Activated T-cell treated with anti-CD3 and anti-CD28 coated beads, Interleukin-2, amount 50 U/mL, for 72 hours (primary cell): ENCODE data around the gene FIP1L1. TPM values are rescaled to one million over a fixed set of nuclear protein-coding genes. Genes with fewer than 3 reads are reported as not detected.
"Not testable (repeated sequence)": the region's sequence is repeated elsewhere in the genome, so short reads cannot be mapped to it uniquely, and the experiment has no call there.

ENCODE experiments used
- ATAC-seq, 2 donors: fragments of 150-1000 bp; cut with Tn5 transposase; replicated peaks in 1 of 2; 2 replicates each; pipeline ENCODE4 v1.10.0; 2021; ENCODE audit warnings: moderate library complexity in 2 of 2, mild to moderate bottlenecking in 1 of 2
- DNase-seq, 2 donors: peaks; one replicate each; pipeline ENCODE4 v3.0.0; 2021 to 2022; ENCODE audit warnings: mixed read lengths in 1 of 2
- H3K27ac Mint-ChIP-seq: one replicate; pipeline ENCODE4 v1.8.0; 2022; ENCODE audit warnings: mild to moderate bottlenecking, moderate library complexity, mixed read lengths
- H3K27me3 Mint-ChIP-seq: one replicate; pipeline ENCODE4 v1.8.0; 2022; ENCODE audit warnings: low read depth, mixed read lengths
- H3K36me3 Mint-ChIP-seq, 2 donors: one replicate each; pipeline ENCODE4 v1.8.0; 2022; ENCODE audit warnings: mixed read lengths in 2 of 2, mild to moderate bottlenecking in 1 of 2; ENCODE audit not compliant: insufficient read depth in 2 of 2
- H3K4me1 Mint-ChIP-seq: one replicate; pipeline ENCODE4 v1.8.0; 2022; ENCODE audit warnings: low read depth, mixed read lengths
- H3K4me3 Mint-ChIP-seq, 2 donors: one replicate each; pipeline ENCODE4 v1.8.0; 2022; ENCODE audit warnings: mild to moderate bottlenecking in 2 of 2, mixed read lengths in 2 of 2, moderate library complexity in 2 of 2
- H3K9me3 Mint-ChIP-seq, 2 donors: one replicate each; pipeline ENCODE4 v1.8.0; 2022; ENCODE audit warnings: mixed read lengths in 2 of 2
- total RNA-seq, 2 donors: library from RNA; stranded (reverse); gene quantifications; one replicate each; pipeline ENCODE4 v1.2.3, GENCODE V29; 2022

Gene FIP1L1
- total RNA-seq, 2 donors from 2014 or later: 116 to 139 TPM

DNA sequence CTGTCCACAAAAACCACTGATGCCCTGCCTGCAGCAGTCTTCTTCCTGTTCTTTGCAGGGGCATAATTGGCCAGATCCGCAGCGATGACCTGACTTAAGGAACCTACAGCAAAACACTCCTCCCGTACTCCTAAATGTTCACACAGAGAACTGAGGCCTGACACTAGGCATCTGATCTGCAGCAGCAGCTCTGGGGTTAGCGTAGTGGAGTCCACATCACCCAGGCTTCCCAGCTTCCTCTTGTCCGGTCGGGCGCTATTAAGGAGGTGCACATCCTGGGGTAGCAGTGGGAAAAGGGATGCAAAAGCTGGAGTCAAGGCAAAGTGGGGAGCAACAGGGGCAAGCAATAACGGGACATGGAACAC is 12.3 kb upstream of the FIP1L1 start:
- Mint-ChIP-seq H3K4me1 (peaks cover 71% of the 10 kb centered on the region), H3K9me3 (peaks cover 0 to 3% of the 10 kb centered on the region in 2 donors), H3K27me3 (peaks cover 5% of the 10 kb centered on the region), H3K36me3 (peaks cover 2 to 8% of the 10 kb centered on the region in 2 donors), H3K4me3 (peak overlapping the region; percentile 93 to 99), H3K27ac (peak overlapping the region; percentile 99)
- ATAC-seq (peak in 1 of 2 donors; percentile 9), DNase-seq (peak; percentile 8 to 10)

DNA sequence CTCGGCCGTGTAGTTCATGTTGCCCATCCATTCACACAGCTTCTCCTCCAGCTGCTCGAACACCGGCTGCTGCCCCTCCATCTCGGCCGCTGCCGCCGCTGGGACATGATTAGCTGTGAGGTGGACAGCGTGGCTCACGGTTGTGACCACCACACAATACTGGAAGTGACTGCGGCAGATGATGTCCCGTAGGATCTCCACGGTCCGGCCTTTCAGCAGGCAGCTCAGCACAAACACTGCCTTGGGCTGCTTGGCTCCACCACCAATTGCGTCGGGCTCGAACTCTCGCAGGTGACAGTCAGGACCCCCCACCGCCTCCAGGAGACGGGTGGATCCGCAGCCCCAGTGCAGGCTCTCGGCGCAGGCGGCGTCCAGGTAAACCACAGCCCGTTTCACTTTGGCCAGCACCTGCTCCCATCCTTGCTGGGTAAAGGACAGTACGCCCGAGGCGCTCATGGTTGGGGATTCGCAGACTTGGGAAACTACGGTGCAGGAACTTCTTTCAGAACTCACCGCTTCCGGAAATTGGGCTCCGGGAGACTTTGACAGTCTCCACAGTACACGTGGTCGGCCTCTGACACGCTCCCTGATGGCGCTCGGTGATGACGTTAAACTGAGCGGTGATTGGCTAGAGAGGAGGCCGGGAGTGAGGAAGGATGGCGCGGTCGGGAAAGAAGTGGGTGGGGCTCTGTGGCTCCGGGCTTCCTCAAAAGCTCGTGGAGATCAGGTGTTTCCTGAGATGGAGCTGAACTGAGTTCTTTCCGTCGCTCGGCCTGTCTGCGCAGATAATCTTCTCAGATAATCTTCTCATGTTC is 11.7 kb upstream of the FIP1L1 start, which contains the start of gene SCFD2:
TSS of gene SCFD2 (minus strand) at position 576 of the 815 bp plus-strand sequence.
- Mint-ChIP-seq H3K4me3 (peak within 1 kb of the TSS; percentile 93 to 99), H3K4me1 (peaks cover 65% of the 10 kb centered on the region), H3K36me3 (peaks cover 2 to 8% of the 10 kb centered on the region in 2 donors), H3K27ac (peak within 1 kb of the TSS; percentile 99), H3K27me3 (peaks cover 6% of the 10 kb centered on the region), H3K9me3 (peaks cover 0 to 3% of the 10 kb centered on the region in 2 donors)
- peak; percentile 99 to 100 for ATAC-seq
- DNase-seq: peak; percentile 95

DNA sequence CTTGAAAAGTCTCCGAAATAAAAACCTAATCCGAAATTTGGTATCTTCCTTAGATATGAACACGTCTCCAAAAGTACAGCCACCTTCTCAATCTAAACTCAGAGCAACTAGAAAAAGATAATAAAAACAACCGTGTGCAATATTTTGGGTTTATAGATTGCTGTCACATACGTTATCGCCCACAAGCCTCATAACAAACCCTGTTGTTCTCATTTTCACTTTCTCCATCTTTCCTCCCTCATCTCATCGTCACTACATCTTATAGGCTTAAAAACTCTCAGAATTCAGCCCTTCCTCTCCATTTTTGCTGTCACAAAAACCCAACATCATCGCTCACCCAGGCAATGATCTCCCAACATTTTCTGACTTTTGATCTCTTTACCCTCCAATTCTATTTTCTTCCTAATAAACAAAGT is 11.1 kb upstream of the FIP1L1 start:
- peaks cover 6% of the 10 kb centered on the region for H3K27me3 Mint-ChIP-seq
- DNase-seq (no peak), ATAC-seq (peak; percentile 32 to 57)
- peak overlapping the region; percentile 93 to 99 for H3K4me3 Mint-ChIP-seq
- H3K36me3 Mint-ChIP-seq: peaks cover 2 to 8% of the 10 kb centered on the region in 2 donors
- peaks cover 0 to 3% of the 10 kb centered on the region in 2 donors for H3K9me3 Mint-ChIP-seq
- H3K4me1 Mint-ChIP-seq: peaks cover 59% of the 10 kb centered on the region
- H3K27ac Mint-ChIP-seq: peak overlapping the region; percentile 99

DNA sequence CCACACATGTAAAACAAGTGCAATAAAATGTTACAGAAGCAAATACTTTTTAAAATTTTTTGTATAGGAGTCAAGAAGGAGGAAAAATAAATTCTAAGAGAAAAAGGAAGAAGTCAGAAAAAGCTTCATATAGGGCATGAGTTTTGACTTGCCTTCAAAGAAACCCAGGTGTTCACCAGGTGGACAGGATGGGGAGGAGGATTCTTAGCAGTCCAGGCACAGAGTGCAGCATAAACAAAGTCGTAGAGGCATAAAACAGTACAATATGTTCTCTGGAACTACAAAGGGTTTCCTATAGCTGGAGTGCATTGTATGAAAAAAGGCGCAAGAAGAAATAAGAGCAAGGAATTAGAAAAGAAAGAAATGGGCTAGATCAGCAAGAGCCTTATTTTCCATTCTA is 9.7 kb upstream of the FIP1L1 start:
- H3K4me1 Mint-ChIP-seq: peaks cover 47% of the 10 kb centered on the region
- H3K36me3 Mint-ChIP-seq: peaks cover 0 to 8% of the 10 kb centered on the region in 2 donors
- ATAC-seq: no peak
- H3K27me3 Mint-ChIP-seq: peaks cover 6% of the 10 kb centered on the region
- DNase-seq: no peak
- peaks cover 0 to 3% of the 10 kb centered on the region in 2 donors for H3K9me3 Mint-ChIP-seq
- H3K4me3 Mint-ChIP-seq: no peak overlapping the region
- no peak overlapping the region for H3K27ac Mint-ChIP-seq

DNA sequence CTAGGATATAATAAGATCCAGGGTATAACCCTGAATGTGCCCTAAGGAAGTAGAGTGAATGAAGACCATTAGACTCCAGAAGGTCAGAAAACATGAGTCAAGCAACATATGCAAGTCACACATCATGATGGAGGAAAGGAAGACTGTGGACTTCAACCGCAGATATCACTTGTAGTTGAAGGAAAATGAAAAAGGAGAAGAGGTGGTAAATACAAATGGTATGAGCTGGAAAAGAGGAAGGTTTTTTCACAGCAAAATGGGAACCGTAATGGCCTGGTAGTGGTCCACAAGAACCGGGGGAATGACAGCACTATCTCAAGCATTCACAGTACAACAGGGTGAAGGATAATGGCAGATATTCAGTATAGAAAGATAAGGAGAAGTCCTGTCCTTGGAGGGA is 6.4 kb upstream of the FIP1L1 start:
- DNase-seq (no peak), ATAC-seq (no peak)
- H3K27me3 Mint-ChIP-seq: peaks cover 6% of the 10 kb centered on the region
- H3K27ac Mint-ChIP-seq: no peak overlapping the region
- H3K4me3 Mint-ChIP-seq: no peak overlapping the region
- peaks cover 0 to 4% of the 10 kb centered on the region in 2 donors for H3K36me3 Mint-ChIP-seq
- peaks cover 0 to 3% of the 10 kb centered on the region in 2 donors for H3K9me3 Mint-ChIP-seq
- peaks cover 26% of the 10 kb centered on the region for H3K4me1 Mint-ChIP-seq

- Mint-ChIP-seq H3K27me3 (peaks cover 6% of the 10 kb centered on the region), H3K36me3 (no peaks in the 10 kb centered on the region), H3K27ac (no peak overlapping the region), H3K9me3 (peaks cover 0 to 3% of the 10 kb centered on the region in 2 donors), H3K4me1 (peaks cover 24% of the 10 kb centered on the region), H3K4me3 (no peak overlapping the region)
- DNase-seq (no peak), ATAC-seq (no peak)
These were observed 5.5 kb upstream of the FIP1L1 start for GRCh38 chr4:53371843-53372521.

DNA sequence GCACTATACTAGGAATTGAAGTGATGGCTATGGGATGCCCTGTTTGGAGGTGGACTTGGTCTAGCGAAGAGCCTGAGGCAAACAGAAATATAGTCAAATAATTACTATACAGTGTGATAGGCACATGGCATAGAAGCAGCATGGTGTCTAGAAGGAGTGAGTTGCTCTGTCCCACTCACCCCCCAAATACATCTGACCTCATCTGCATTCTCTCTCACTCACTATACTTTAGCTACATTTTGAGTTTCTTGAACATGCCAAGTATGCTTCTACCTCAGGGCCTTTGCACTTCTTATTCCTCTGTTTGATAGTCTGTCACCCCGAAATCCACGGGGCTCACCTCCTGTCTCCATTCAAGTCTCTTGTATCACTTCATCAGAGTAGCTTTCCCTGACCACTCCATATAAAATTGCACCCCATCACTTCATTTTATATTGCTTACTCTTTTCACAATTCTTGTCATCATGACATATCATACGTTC is 2.6 kb upstream of the FIP1L1 start:
- Mint-ChIP-seq H3K4me3 (peak overlapping the region in 1 of 2 donors; percentile 14), H3K27me3 (peaks cover 4% of the 10 kb centered on the region), H3K27ac (no peak overlapping the region), H3K36me3 (peaks cover 5 to 6% of the 10 kb centered on the region in 2 donors), H3K4me1 (peaks cover 31% of the 10 kb centered on the region), H3K9me3 (no peaks in the 10 kb centered on the region)
- ATAC-seq: no peak
- DNase-seq: no peak

GRCh38 chr4:53376900-53377299 is 541 bp upstream of the FIP1L1 start:
- Mint-ChIP-seq H3K4me3 (peak overlapping the region; percentile 96), H3K36me3 (peaks cover 8 to 10% of the 10 kb centered on the region in 2 donors), H3K9me3 (no peaks in the 10 kb centered on the region), H3K27me3 (no peaks in the 10 kb centered on the region), H3K27ac (peak overlapping the region; percentile 98), H3K4me1 (peaks cover 38% of the 10 kb centered on the region)
- no peak for ATAC-seq
- DNase-seq: no peak

GRCh38 chr4:53378171-53378482 is 686 bp downstream of the FIP1L1 start:
- peak overlapping the region; percentile 98 for H3K27ac Mint-ChIP-seq
- peaks cover 8 to 12% of the 10 kb centered on the region in 2 donors for H3K36me3 Mint-ChIP-seq
- ATAC-seq (no peak), DNase-seq (no peak)
- H3K9me3 Mint-ChIP-seq: no peaks in the 10 kb centered on the region
- H3K4me3 Mint-ChIP-seq: peak overlapping the region; percentile 96
- peaks cover 44% of the 10 kb centered on the region for H3K4me1 Mint-ChIP-seq
- H3K27me3 Mint-ChIP-seq: no peaks in the 10 kb centered on the region

DNA sequence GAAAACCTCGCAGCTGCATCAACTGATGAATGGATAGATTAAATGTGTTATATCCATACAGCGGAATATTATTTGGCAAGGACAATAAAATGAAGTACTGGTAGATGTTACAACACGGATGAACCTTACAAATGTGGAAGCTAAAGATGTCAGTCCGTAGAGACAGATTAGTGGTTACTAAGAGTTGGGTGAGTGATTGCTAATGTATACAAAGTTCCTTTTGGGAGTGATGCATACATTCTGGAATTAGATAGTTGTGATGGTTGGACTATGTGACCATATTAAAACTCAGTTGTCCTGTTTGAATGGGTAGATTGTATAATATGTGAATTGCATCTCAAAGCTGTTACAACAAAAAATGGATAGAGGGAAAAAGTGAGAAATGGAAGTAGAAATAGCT is 2.8 kb downstream of the FIP1L1 start:
- no peaks in the 10 kb centered on the region for H3K9me3 Mint-ChIP-seq
- H3K4me3 Mint-ChIP-seq: peak overlapping the region; percentile 40 to 96
- peaks cover 9 to 19% of the 10 kb centered on the region in 2 donors for H3K36me3 Mint-ChIP-seq
- H3K27ac Mint-ChIP-seq: no peak overlapping the region
- DNase-seq: no peak
- H3K27me3 Mint-ChIP-seq: no peaks in the 10 kb centered on the region
- no peak for ATAC-seq
- H3K4me1 Mint-ChIP-seq: peaks cover 44% of the 10 kb centered on the region

DNA sequence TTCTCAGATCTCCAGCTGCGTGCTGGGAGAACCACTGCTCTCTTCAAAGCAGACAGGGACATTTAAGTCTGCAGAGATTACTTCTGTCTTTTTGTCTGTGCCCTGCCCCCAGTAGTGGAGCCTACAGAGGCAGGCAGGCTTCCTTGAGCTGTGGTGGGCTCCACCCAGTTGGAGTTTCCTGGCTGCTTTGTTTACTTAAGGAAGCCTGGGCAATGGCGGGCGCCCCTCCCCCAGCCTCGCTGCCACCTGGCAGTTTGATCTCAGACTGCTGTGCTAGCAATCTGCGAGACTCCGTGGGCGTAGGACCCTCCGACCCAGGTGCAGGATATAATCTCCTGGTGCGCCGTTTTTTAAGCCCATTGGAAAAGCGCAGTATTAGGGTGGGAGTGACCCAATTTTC is 32.0 kb downstream of the FIP1L1 start:
- Mint-ChIP-seq H3K36me3 (peaks cover 17 to 44% of the 10 kb centered on the region in 2 donors), H3K4me1 (peaks cover 32% of the 10 kb centered on the region)
- not testable (repeated sequence) for H3K4me3 Mint-ChIP-seq, H3K27ac Mint-ChIP-seq, H3K9me3 Mint-ChIP-seq, DNase-seq, ATAC-seq, H3K27me3 Mint-ChIP-seq

GRCh38 chr4:53419208-53419607 is 41.8 kb downstream of the FIP1L1 start:
- H3K4me1 Mint-ChIP-seq: peaks cover 12% of the 10 kb centered on the region
- no peaks in the 10 kb centered on the region for H3K9me3 Mint-ChIP-seq
- ATAC-seq (no peak), DNase-seq (no peak)
- H3K36me3 Mint-ChIP-seq: peaks cover 5 to 9% of the 10 kb centered on the region in 2 donors
- H3K4me3 Mint-ChIP-seq: no peak overlapping the region
- H3K27me3 Mint-ChIP-seq: no peaks in the 10 kb centered on the region
- H3K27ac Mint-ChIP-seq: no peak overlapping the region

GRCh38 chr4:53421791-53422190 is 44.4 kb downstream of the FIP1L1 start:
- no peak overlapping the region for H3K4me3 Mint-ChIP-seq
- no peaks in the 10 kb centered on the region for H3K4me1 Mint-ChIP-seq
- no peak for DNase-seq
- peaks cover 2% of the 10 kb centered on the region in 2 donors for H3K36me3 Mint-ChIP-seq
- no peak for ATAC-seq
- H3K27ac Mint-ChIP-seq: no peak overlapping the region
- H3K27me3 Mint-ChIP-seq: no peaks in the 10 kb centered on the region
- no peaks in the 10 kb centered on the region for H3K9me3 Mint-ChIP-seq
